Erythroblast (primary cell): ENCODE measurements around the gene ARRB1.

Experiments
- GATA1 ChIP-seq: IDR thresholded peaks from 2 replicates; pipeline ENCODE4 v1.6.1; 2011; ENCODE audit warnings: low read depth, mild to moderate bottlenecking, control low read depth, low read length, moderate library complexity
- POLR2A ChIP-seq: IDR thresholded peaks from 2 replicates; pipeline ENCODE4 v1.6.1; 2011; ENCODE audit warnings: mild to moderate bottlenecking, low read length

DNA sequence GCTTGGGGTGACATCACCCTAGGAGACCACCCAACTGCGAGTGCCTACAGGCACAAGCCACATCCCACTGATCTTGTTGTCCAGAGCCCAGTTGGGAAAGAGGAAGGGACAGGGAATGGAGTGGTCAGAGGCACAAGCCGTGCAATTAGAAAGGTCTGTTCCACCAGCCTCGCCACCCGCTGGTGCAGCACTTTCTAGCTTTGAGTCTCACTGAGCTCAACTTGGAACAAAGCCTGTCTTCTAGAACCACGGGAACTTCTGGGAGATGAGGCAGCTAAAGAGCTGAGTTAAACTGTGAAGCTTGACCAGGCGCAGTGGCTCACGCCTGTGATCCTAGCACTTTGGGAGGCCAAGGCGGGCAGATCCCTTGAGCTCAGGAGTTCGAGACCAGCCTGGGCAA, 81.6 kb downstream of the ARRB1 start:
- TF ChIP-seq POLR2A (no peak), GATA1 (no peak)
